T-helper 2 cell treated with Interferon-gamma antibody and Interleukin-4, amounts not matched to agents 100 ng/mL and 5 ng/mL, for 36 hours (primary cell): ENCODE results near the gene CNTROB. TPM values are rescaled to one million over a fixed set of nuclear protein-coding genes. Genes with fewer than 3 reads are reported as not detected.

Experiments used
- intact Hi-C: fragments of 100-400 bp; cut with micrococcal nuclease; formaldehyde crosslinking; loops from one replicate; pipeline ENCODE4 v1.15.1; 2023
- total RNA-seq: library from RNA; stranded (reverse); gene quantifications from 2 replicates; pipeline ENCODE4 v1.2.3, GENCODE V29; 2022

Gene CNTROB
- total RNA-seq, 1 donor from 2014 or later = 58.1 TPM

DNA sequence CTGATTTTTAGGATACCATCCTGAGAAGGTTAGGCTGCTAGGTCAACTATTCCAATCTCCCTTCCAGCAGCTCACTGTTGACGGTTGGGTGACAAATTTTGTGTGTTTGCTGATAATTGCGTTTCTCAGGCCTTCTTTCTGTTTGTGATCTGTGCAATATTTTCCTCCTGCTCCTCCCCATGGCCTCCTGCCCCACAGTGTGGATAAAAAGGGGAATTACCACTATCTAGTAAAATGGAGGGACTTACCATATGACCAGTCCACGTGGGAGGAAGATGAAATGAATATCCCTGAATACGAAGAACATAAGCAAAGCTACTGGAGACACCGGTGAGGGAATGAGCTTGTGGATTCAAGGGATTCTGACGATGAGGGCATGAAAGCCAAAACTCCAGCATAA is 34.2 kb upstream of the CNTROB start:
- intact Hi-C loops = no loop called here

DNA sequence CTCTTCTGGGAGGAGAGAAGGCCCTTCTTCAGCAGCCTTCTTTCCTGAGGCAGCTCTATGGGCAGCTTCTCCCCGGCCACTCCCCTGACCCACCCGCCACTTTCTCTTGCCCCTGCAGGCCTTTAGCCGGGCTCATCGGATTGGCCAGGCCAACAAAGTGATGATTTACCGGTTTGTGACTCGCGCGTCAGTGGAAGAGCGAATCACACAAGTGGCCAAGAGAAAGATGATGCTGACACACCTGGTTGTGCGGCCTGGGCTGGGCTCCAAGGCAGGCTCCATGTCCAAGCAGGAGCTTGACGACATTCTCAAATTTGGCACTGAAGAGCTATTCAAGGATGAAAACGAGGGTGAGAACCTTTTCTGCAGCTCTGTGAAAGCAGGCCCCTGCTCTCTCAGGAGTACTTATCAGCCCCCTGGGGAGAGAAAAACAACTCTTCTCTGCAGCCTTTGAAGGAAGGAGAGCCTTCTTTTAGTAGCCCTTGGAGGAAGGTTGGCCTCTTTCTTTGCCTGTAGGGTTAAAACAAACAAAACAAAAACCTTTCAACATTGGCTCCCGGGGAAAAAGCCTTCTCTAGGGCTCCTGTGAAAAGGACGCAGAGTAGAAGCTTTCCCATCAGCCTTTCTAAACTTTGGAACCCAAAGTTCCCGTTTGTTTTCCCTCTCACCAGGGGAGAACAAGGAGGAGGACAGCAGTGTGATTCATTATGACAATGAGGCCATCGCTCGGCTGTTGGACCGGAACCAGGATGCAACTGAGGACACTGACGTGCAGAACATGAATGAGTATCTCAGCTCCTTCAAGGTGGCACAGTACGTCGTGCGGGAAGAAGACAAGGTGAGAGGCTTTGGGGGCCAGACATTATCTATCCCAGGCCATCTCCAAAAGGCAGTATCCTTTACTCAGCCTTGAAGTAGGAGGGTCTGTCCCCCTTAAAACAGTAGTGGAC is 28.6 kb upstream of the CNTROB start:
- intact Hi-C loops = no loop called here

- intact Hi-C loops = no loop called here
Measured at GRCh38 chr17:7909089-7909488, 22.9 kb upstream of the CNTROB start.

DNA sequence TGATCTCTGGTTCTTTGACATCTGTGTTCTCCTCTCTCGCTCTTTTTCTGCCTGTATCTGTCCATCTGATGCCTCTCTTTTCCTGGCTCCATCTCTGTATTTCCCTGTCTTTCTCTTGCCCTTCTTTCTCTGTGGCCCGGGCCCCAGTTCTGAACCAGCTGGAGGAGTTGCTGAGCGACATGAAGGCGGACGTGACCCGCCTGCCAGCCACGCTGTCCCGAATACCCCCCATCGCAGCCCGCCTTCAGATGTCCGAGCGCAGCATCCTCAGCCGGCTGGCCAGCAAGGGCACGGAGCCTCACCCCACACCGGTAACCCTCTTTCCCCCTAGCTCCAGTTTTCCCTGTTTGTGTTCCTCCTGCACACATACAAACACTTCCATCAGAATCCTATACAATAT is 21.7 kb upstream of the CNTROB start:
- intact Hi-C loops = loop anchor here (5.0 kb wide), 1 partner anchor 147 kb away; no protein-coding TSS in a partner anchor

DNA sequence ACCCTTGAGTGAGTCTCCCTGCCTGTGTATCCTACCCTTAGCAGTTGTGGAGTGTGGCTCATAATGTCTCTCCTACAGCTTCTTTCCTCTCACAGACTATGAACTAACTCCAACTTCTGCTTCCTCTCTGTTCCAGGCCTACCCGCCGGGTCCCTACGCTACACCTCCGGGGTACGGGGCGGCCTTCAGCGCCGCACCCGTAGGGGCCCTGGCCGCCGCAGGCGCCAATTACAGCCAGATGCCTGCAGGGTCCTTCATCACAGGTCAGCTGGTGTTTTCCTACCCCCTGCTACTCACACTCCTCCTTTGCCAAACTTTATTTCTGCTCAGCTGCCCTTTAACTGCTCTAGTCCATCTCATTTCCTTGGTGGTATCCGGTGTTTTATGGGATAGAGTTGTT is 21.3 kb upstream of the CNTROB start:
- intact Hi-C loops = loop anchor here (5.0 kb wide), 1 partner anchor 147 kb away; no protein-coding TSS in a partner anchor

DNA sequence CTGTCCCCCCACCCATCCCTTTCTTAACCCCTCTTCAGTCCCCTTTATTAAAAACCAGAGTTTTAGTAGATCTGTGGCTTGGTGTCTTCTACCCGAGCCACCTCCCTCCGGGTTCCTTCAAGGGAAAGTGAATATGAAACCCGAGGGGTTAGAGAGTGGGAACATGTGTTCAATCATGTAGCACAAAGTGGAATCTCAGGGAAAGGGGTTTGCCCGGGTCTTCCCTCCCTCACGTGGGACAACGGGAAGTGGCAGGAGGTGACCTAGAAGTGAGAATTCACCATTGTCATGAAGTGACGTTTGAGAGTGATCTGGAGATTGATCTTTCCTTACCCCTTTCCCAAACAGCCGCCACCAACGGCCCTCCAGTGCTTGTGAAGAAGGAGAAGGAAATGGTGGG is 20.9 kb upstream of the CNTROB start:
- intact Hi-C loops = loop anchor here (5.0 kb wide), 1 partner anchor 146 kb away; no protein-coding TSS in a partner anchor

GRCh38 chr17:7912927-7913524 is 19.0 kb upstream of the CNTROB start:
- intact Hi-C loops = loop anchor here (1.0 to 5.0 kb wide), 3 partner anchors 75 to 144 kb away; no protein-coding TSS in a partner anchor

GRCh38 chr17:7915179-7915610 is 16.8 kb upstream of the CNTROB start:
- intact Hi-C loops = loop anchor here (1.0 to 2.0 kb wide), 3 partner anchors 17 to 58 kb away; partner anchors contain the start of genes CNTROB and NAA38

DNA sequence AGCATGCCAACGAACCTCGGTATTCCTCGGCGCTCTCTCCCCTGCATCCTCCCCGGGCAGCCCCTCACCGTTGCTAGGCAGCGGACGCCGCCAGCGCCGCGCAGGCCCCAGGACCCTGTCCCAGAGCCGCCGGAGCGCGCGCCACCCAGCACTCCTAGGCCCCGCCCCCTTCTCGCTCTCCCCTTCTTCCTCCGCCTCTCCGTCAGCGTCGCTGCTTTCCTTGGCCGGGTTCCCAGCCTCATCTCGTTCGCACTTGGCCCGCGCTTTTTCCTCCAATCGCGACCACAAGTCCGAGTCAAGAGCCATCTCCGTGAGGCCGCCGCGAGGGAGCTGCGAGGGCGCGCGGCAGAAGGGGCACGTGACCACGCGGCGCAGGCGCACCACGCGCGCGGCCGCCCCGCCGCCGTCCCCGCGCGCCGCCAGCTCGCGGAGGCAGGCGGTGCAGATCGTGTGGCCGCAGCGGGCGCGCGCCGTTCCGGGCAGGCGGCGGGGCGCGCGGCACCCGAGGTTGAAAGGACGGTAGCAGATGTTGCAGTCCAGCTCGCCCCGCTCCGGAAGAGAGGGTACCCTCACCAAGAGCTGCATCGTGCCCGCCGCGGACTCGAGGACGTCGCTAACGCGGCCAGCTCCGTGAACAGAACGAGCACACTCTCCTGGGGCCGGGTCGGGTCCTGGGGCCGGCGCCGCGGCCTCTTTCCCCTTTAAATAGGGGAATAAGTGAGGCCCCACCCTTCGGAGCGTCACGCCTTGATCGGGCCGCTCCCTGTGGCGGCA is 16.2 kb upstream of the CNTROB start, which contains the start of gene RNF227:
Gene RNF227 (minus strand): TSS at position 679 of the 774 bp plus-strand sequence. CDS start 94 bp downstream, at position 585.
- intact Hi-C loops = loop anchor here (1.0 to 2.0 kb wide), 3 partner anchors 17 to 59 kb away; partner anchors contain the start of genes CNTROB and NAA38

GRCh38 chr17:7916385-7916682 is 15.7 kb upstream of the CNTROB start:
- intact Hi-C loops = no loop called here

- intact Hi-C loops = no loop called here
Measured at GRCh38 chr17:7916808-7917207, 15.2 kb upstream of the CNTROB start.

- intact Hi-C loops = no loop called here
Measured at GRCh38 chr17:7922269-7922844, 9.6 kb upstream of the CNTROB start.

GRCh38 chr17:7922845-7923628 is 9.0 kb upstream of the CNTROB start:
- intact Hi-C loops = no loop called here

DNA sequence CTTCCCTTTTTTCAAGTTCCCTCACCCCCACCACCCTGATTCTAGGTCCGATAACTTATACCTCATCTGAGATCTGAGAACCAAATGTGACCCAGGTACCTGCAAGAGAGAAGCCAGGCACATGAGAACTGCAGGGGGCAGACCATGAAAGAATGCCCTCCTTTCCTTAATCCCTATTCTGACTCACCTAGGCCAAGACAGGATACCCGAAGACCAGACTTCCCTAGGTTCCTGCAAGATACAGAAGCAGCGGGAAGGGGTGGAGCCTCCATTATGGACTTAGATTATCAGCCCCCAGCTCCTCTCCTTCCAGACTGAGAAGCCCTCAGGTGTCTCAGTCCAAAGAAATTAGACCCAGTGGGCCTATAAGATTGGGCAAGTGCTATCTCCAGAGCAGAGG is 4.4 kb upstream of the CNTROB start:
- intact Hi-C loops = no loop called here

- intact Hi-C loops = loop anchor here (5.0 kb wide), 1 partner anchor 63 kb away; no protein-coding TSS in a partner anchor
Measured at GRCh38 chr17:7929158-7930023, 2.6 kb upstream of the CNTROB start, which contains the start of gene KCNAB3. TSS of gene KCNAB3 (minus strand) at chr17:7929856. CDS start at chr17:7929435, 421 bp downstream.

GRCh38 chr17:7930841-7931631 is 970 bp upstream of the CNTROB start:
- intact Hi-C loops = loop anchor here (5.0 kb wide), 1 partner anchor 61 kb away; no protein-coding TSS in a partner anchor

- intact Hi-C loops = loop anchor here (1.0 to 5.0 kb wide), 7 partner anchors 17 to 97 kb away; partner anchors contain the start of gene NAA38
Measured at GRCh38 chr17:7932483-7932891, 481 bp downstream of the CNTROB start.

GRCh38 chr17:7932949-7933348 is 943 bp downstream of the CNTROB start:
- intact Hi-C loops = loop anchor here (1.0 to 5.0 kb wide), 7 partner anchors 18 to 98 kb away; partner anchors contain the start of gene NAA38
